Chondrocyte (in vitro differentiated cells): ENCODE data around the gene RGS7. TPM values are rescaled to one million over a fixed set of nuclear protein-coding genes. Genes with fewer than 3 reads are reported as not detected.
A peak's percentile ranks its signal among the peaks of the same experiment; 100 is the strongest.

Source experiments
- DNase-seq: peaks from one replicate; pipeline ENCODE4 v3.0.0; 2021; ENCODE audit warnings: mixed read lengths, low spot score
- H3K27ac Mint-ChIP-seq: one replicate; pipeline ENCODE4 v1.8.0; 2021; ENCODE audit warnings: mild to moderate bottlenecking, moderate library complexity, mixed read lengths; ENCODE audit not compliant: unreplicated experiment
- H3K27me3 Mint-ChIP-seq: 2 replicates; pipeline ENCODE4 v1.8.0; 2021; ENCODE audit warnings: low read depth, mixed read lengths
- H3K36me3 Mint-ChIP-seq: 2 replicates; pipeline ENCODE4 v1.8.0; 2021; ENCODE audit warnings: low read depth, mixed read lengths
- H3K4me1 Mint-ChIP-seq: 2 replicates; pipeline ENCODE4 v1.8.0; 2021; ENCODE audit warnings: low read depth, mild to moderate bottlenecking, mixed read lengths
- H3K4me3 Mint-ChIP-seq: one replicate; pipeline ENCODE4 v1.8.0; 2021; ENCODE audit warnings: mild to moderate bottlenecking, moderate library complexity, mixed read lengths; ENCODE audit not compliant: unreplicated experiment
- H3K9me3 Mint-ChIP-seq: 2 replicates; pipeline ENCODE4 v1.8.0; 2021; ENCODE audit warnings: low read depth, mixed read lengths
- total RNA-seq: library from RNA; stranded (reverse); gene quantifications from 3 replicates; pipeline ENCODE4 v1.2.1, GENCODE V29; 2021
- TF ChIP-seq, protein P1 (sequence below): fragments of 200-600 bp; sonication (generic); IDR thresholded peaks from 2 replicates; pipeline ENCODE4 v1.5.0; 2021; ENCODE audit warnings: antibody characterized with exemption, mild to moderate bottlenecking, moderate library complexity

RGS7 gene
- total RNA-seq, 1 donor from 2014 or later: 3.9 TPM

DNA sequence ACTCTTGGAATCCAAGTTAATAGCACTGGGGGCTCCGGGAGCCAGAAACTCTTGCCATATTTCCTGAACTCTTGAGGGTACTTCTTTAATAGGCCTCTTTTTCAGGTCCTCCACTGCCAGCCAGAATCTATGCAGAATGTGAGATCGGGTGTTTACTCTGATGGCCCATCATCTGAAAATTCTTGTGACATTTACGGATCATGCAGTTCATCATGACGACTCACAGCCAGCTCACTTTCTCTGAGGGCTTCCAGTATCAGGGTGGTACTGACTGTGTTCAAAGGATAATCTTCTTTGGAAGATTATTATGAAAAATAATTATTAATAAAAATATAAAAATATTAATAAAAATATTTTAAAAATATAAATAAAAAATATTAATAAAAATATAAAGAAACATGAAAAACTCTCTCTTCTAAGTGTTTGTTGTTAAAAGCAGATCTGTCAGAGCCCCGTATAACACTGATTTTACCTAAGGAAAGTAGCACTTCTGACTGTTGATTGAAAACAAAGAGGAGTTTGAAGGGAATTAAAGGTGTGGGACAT is 550.7 kb downstream of the RGS7 start:
- peaks cover 48% of the 10 kb centered on the region for H3K4me1 Mint-ChIP-seq
- H3K36me3 Mint-ChIP-seq: no peaks in the 10 kb centered on the region
- no peak overlapping the region for H3K4me3 Mint-ChIP-seq
- no peak for DNase-seq
- H3K9me3 Mint-ChIP-seq: no peaks in the 10 kb centered on the region
- TF ChIP-seq, protein P1, sequence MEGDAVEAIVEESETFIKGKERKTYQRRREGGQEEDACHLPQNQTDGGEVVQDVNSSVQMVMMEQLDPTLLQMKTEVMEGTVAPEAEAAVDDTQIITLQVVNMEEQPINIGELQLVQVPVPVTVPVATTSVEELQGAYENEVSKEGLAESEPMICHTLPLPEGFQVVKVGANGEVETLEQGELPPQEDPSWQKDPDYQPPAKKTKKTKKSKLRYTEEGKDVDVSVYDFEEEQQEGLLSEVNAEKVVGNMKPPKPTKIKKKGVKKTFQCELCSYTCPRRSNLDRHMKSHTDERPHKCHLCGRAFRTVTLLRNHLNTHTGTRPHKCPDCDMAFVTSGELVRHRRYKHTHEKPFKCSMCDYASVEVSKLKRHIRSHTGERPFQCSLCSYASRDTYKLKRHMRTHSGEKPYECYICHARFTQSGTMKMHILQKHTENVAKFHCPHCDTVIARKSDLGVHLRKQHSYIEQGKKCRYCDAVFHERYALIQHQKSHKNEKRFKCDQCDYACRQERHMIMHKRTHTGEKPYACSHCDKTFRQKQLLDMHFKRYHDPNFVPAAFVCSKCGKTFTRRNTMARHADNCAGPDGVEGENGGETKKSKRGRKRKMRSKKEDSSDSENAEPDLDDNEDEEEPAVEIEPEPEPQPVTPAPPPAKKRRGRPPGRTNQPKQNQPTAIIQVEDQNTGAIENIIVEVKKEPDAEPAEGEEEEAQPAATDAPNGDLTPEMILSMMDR: no peak
- H3K27me3 Mint-ChIP-seq: no peaks in the 10 kb centered on the region
- H3K27ac Mint-ChIP-seq: peak overlapping the region; percentile 13

DNA sequence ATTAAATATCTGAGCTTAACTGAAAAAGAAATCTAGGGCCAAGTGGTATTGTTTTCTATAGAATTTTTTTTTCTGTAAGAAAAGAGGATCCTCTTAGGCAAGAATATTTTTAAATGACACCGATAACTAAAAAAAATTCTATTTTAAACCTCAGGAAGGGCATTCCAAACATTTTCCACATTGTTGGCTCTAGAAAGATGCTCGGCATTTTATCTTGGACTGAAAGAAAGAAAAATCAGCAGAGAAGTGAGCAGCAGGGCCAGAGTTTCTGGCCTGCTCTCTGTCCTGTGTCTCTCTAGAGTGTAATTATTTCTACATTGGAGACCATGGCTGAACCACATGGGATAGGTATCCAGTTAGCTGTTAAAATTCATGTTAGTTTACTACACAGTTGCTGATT is 552.5 kb downstream of the RGS7 start:
- no peak overlapping the region for H3K4me3 Mint-ChIP-seq
- peak overlapping the region; percentile 72 for H3K27ac Mint-ChIP-seq
- no peaks in the 10 kb centered on the region for H3K27me3 Mint-ChIP-seq
- no peaks in the 10 kb centered on the region for H3K36me3 Mint-ChIP-seq
- no peak for DNase-seq
- TF ChIP-seq, protein P1: no peak
- H3K9me3 Mint-ChIP-seq: no peaks in the 10 kb centered on the region
- H3K4me1 Mint-ChIP-seq: peaks cover 48% of the 10 kb centered on the region

DNA sequence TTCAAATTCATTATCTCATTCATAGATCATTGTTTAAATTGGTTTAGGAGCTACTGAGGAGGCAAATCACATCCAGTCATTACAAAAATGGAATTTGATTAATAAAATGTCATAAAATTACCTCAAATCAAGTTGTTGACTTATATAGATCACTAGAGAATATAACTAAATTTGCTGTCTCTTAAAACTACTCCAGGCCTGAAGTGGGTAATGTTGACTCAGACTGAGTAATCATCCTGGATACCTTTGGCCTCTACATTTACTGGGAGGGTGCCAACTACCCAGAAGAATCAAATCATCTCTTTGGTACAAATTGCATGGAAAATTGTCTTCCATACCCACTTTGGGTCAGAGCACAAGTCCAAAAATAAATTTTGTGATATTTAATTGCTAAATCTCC is 553.9 kb downstream of the RGS7 start:
- Mint-ChIP-seq H3K27ac (no peak overlapping the region), H3K27me3 (no peaks in the 10 kb centered on the region), H3K36me3 (no peaks in the 10 kb centered on the region), H3K4me1 (peaks cover 51% of the 10 kb centered on the region), H3K4me3 (no peak overlapping the region), H3K9me3 (no peaks in the 10 kb centered on the region)
- no peak for DNase-seq
- TF ChIP-seq, protein P1: no peak

DNA sequence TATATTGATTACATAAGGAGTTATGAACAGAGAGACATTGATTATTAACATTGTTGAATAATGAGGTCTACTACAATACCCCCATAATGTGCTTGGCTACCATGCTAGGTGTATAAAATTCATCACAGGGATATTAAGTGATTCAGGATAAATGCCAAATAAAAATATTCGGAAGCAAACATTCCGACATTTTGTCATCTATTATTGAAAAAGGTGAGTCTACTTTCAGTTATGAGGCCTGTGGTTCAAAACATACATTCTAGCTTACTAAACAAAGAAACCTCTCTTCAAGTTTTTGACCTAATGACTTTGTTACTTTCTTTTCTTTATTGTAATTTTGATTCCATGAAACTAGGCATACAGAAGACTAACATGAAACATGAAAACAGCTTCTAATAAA is 554.7 kb downstream of the RGS7 start:
- Mint-ChIP-seq H3K36me3 (no peaks in the 10 kb centered on the region), H3K27me3 (no peaks in the 10 kb centered on the region), H3K27ac (no peak overlapping the region), H3K4me1 (peaks cover 54% of the 10 kb centered on the region), H3K9me3 (no peaks in the 10 kb centered on the region), H3K4me3 (no peak overlapping the region)
- DNase-seq: no peak
- TF ChIP-seq, protein P1: no peak

DNA sequence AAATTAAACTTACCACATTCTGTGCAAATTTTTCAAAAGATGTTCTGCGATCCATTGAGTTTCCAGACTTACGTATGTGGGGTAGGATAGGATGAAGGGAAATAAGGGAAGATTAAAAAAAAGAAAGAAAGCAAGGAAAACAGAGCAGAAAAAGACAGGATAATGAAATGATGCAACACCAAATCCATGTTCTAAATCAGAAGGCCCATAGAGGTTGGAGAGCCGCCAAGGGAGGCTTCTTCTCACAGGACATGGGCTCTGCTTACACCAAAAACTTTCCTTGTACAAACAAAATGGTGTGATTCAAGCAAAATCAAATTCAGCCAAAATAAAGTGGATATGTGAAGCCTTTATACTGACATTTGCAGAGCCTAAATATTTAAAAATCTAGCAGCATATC is 555.6 kb downstream of the RGS7 start:
- DNase-seq: no peak
- Mint-ChIP-seq H3K9me3 (no peaks in the 10 kb centered on the region), H3K4me1 (peaks cover 59% of the 10 kb centered on the region), H3K27ac (peak overlapping the region; percentile 84), H3K36me3 (no peaks in the 10 kb centered on the region), H3K4me3 (no peak overlapping the region), H3K27me3 (no peaks in the 10 kb centered on the region)
- TF ChIP-seq, protein P1: no peak
